HepG2 (cell line): ENCODE data around the gene GNL1. TPM values are rescaled to one million over a fixed set of nuclear protein-coding genes. Genes with fewer than 3 reads are reported as not detected.

Experiments
- DNMT1 ChIP-seq: sonication (generic); formaldehyde crosslinking; IDR thresholded peaks from 2 replicates; pipeline ENCODE4 v1.5.1; 2020; ENCODE audit warnings: mild to moderate bottlenecking, missing genetic modification reagents
- FOXA1 ChIP-seq, 2 experiments: fragments of 450-650 bp in 1 of 2; sonication (generic) in 1 of 2; formaldehyde crosslinking in 1 of 2; IDR thresholded peaks; 2 replicates each; pipeline versions ENCODE4 v1.4.0 to v1.6.1; 2016 to 2020; ENCODE audit warnings: missing genetic modification reagents in 1 of 2
- FOXO1 ChIP-seq: sonication (generic); formaldehyde crosslinking; IDR thresholded peaks from 2 replicates; pipeline ENCODE4 v1.4.0; 2020; ENCODE audit warnings: missing genetic modification reagents
- HHEX ChIP-seq: IDR thresholded peaks from 2 replicates; pipeline ENCODE4 v1.6.1; 2016; ENCODE audit warnings: control low read depth
- HINFP ChIP-seq: sonication (generic); formaldehyde crosslinking; IDR thresholded peaks from 2 replicates; pipeline ENCODE4 v1.4.0; 2020; ENCODE audit warnings: low read depth, mild to moderate bottlenecking, missing genetic modification reagents
- NFATC3 ChIP-seq: sonication (generic); formaldehyde crosslinking; IDR thresholded peaks from 2 replicates; pipeline ENCODE4 v1.5.1; 2020; ENCODE audit warnings: mild to moderate bottlenecking, missing genetic modification reagents
- PRPF4 ChIP-seq: fragments of 200-400 bp; formaldehyde crosslinking; IDR thresholded peaks from 2 replicates; pipeline ENCODE4 v1.6.1; 2016; ENCODE audit warnings: low read length, low read depth; ENCODE audit not compliant: poor library complexity, severe bottlenecking
- SIX1 ChIP-seq: sonication (generic); formaldehyde crosslinking; IDR thresholded peaks from 2 replicates; pipeline ENCODE4 v1.4.0; 2020; ENCODE audit warnings: missing genetic modification reagents, borderline replicate concordance
- ZBTB49 ChIP-seq: sonication (generic); formaldehyde crosslinking; IDR thresholded peaks from 2 replicates; pipeline ENCODE4 v1.4.0; 2020; ENCODE audit warnings: missing genetic modification reagents, borderline replicate concordance
- ZBTB8A ChIP-seq: sonication (generic); formaldehyde crosslinking; IDR thresholded peaks from 2 replicates; pipeline ENCODE4 v1.4.0; 2020; ENCODE audit warnings: mild to moderate bottlenecking, low read depth, missing genetic modification reagents, borderline replicate concordance
- ZHX2 ChIP-seq, 2 experiments: sonication (generic) in 1 of 2; formaldehyde crosslinking in 1 of 2; IDR thresholded peaks; 2 replicates each; pipeline versions ENCODE4 v1.6.1 to v1.9.0; 2014 to 2022; ENCODE audit warnings: antibody characterized with exemption in 1 of 2, borderline replicate concordance in 1 of 2, inconsistent platforms in 1 of 2, low read depth in 1 of 2, missing genetic modification reagents in 1 of 2
- ZNF234 ChIP-seq: sonication (generic); formaldehyde crosslinking; conservative IDR thresholded peaks from 2 replicates; pipeline ENCODE4 v1.5.1; 2020; ENCODE audit warnings: mild to moderate bottlenecking, missing genetic modification reagents
- ZNF496 ChIP-seq: sonication (generic); formaldehyde crosslinking; IDR thresholded peaks from 2 replicates; pipeline ENCODE4 v1.8.1; 2023; ENCODE audit warnings: mild to moderate bottlenecking, moderate library complexity, missing genetic modification reagents; ENCODE audit not compliant: insufficient replicate concordance
- ZSCAN9 ChIP-seq: IDR thresholded peaks from 2 replicates; pipeline ENCODE4 v1.6.1; 2016; ENCODE audit warnings: borderline replicate concordance
- polyA plus RNA-seq, 8 experiments: library from polyadenylated mRNA; depleted of rRNA in 3 of 8; stranded (reverse) in 7 of 8; unstranded in 1 of 8; fragments of >200 nt; fragmentation: Illumina TruSeq in 4 of 8; extraction: Trizol in 4 of 8; gene quantifications; 2 replicates each; pipeline versions ENCODE4 v1.2.1 to v1.2.3, GENCODE V29; 2011 to 2016; ENCODE audit warnings: low read depth in 4 of 8, missing spikeins in 1 of 8, mixed read lengths in 1 of 8; ENCODE audit not compliant: insufficient read depth in 1 of 8
- total RNA-seq, 5 experiments: library from RNA; depleted of rRNA; stranded (reverse); fragments of >200 nt; fragmentation: Illumina TruSeq; extraction: Trizol; gene quantifications; 2 replicates each; pipeline ENCODE4 v1.2.3, GENCODE V29; 2016; ENCODE audit warnings: low read depth in 1 of 5
- TF ChIP-seq, protein P1 (sequence below): sonication (generic); formaldehyde crosslinking; IDR thresholded peaks from 2 replicates; pipeline ENCODE4 v1.5.0; 2020; ENCODE audit warnings: mild to moderate bottlenecking, missing genetic modification reagents

GNL1 gene
- total and polyA plus RNA-seq, 2 of the 13 experiments (the other 11 are each of a cell fraction or from before 2014, with no cell fraction given), result 35.0 to 55.6 TPM

DNA sequence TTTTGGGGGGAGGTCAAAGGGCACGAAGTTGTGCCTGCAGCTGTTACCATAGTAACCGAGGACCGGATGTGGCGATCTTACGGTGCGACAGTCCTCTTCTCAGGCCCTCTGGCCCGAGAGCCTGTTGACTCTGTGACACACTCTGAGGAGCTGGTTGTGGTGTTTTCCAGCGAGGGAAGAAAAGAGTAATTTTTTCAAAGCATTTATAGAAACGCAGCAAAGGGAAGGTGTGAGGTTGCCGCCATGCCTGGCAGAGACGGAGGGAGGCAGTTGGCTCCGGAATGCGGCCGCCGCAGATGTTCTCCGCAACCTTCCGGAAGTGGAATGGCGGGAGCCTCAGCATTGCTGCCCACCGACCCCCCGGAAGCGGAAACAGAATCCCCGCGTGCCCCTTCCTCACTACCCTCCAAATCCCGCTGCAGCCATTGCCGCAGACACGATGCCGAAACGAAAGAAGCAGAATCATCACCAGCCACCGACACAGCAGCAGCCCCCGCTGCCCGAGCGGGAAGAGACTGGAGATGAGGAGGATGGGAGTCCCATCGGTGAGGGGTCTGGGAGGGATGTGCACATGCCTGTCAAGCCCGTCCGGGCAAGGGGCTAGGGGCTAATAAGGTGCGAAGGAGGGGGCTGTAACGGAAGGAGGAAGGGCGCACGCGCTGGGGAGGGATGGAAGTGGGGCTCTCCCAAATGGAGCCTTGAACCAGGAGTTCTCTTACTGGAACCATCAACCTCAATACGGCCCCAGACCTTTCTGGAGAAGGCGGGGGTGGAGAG is 805 bp upstream of the GNL1 start, which contains the start of gene PRR3 (continued):
- TF ChIP-seq, protein P1, sequence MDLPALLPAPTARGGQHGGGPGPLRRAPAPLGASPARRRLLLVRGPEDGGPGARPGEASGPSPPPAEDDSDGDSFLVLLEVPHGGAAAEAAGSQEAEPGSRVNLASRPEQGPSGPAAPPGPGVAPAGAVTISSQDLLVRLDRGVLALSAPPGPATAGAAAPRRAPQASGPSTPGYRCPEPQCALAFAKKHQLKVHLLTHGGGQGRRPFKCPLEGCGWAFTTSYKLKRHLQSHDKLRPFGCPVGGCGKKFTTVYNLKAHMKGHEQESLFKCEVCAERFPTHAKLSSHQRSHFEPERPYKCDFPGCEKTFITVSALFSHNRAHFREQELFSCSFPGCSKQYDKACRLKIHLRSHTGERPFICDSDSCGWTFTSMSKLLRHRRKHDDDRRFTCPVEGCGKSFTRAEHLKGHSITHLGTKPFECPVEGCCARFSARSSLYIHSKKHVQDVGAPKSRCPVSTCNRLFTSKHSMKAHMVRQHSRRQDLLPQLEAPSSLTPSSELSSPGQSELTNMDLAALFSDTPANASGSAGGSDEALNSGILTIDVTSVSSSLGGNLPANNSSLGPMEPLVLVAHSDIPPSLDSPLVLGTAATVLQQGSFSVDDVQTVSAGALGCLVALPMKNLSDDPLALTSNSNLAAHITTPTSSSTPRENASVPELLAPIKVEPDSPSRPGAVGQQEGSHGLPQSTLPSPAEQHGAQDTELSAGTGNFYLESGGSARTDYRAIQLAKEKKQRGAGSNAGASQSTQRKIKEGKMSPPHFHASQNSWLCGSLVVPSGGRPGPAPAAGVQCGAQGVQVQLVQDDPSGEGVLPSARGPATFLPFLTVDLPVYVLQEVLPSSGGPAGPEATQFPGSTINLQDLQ, result peak; percentile 22; the same call in 1 of the 2 replicates
- no peak for TF ChIP-seq ZBTB8A (CRISPR knock-in tag)
- no peak for TF ChIP-seq HHEX (CRISPR knock-in tag)
- TF ChIP-seq SIX1 (CRISPR knock-in tag), result no peak
- peak; percentile 76; the same call in 1 of the 2 replicates for TF ChIP-seq FOXO1 (CRISPR knock-in tag)
- 0 out of 2 replicates have a peak, but pooled peaks have one; percentile 37 for TF ChIP-seq ZBTB49
- peak; percentile 84; the same call in 1 of the 2 replicates for TF ChIP-seq ZSCAN9
- no peak; the same call in none of the 2 replicates for TF ChIP-seq DNMT1 (CRISPR knock-in tag)
- TF ChIP-seq ZHX2 (IDR thresholded peaks at IDR 0.05; ENCODE audit: low read depth), result peak; percentile 93
- TF ChIP-seq ZHX2 (CRISPR knock-in tag; IDR thresholded peaks at IDR 0.05; ENCODE audit: borderline replicate concordance), result no peak
- peak; percentile 89 for TF ChIP-seq HINFP (CRISPR knock-in tag)
- no peak for TF ChIP-seq PRPF4
- TF ChIP-seq FOXA1 (IDR thresholded peaks at IDR 0.05), result no peak
- peak; percentile 84 for TF ChIP-seq FOXA1 (CRISPR knock-in tag; IDR thresholded peaks at IDR 0.05)
- TF ChIP-seq NFATC3 (CRISPR knock-in tag), result peak; percentile 97
- 0 out of 2 replicates have a peak, but pooled peaks have one; percentile 79 for TF ChIP-seq ZNF234 (CRISPR knock-in tag)
- TF ChIP-seq ZNF496 (CRISPR knock-in tag), result no peak
